ENCODE measurements around the gene NOSTRIN. TPM values are rescaled to one million over a fixed set of nuclear protein-coding genes. Genes with fewer than 3 reads are reported as not detected.
"Not testable (repeated sequence)": the region's sequence is repeated elsewhere in the genome, so short reads cannot be mapped to it uniquely, and the experiment has no call there.

NOSTRIN gene
- total and polyA plus RNA-seq, 7 donors: 3.7 to 8.1 (median 5.3) TPM

GRCh38 chr2:168854651-168855050 is 52.2 kb downstream of the NOSTRIN start:
- intact Hi-C loops (cut with DNase I): no loop called here
- no peak overlapping the region for H3K4me3 ChIP-seq
- no peak overlapping the region for H3K27ac ChIP-seq
- no peaks in the 10 kb centered on the region for H3K36me3 ChIP-seq (ENCODE audit: insufficient read depth in 1 of 2, low read depth in 1 of 2)
- ATAC-seq (no peak), DNase-seq (no peak)
- H3K27me3 ChIP-seq (ENCODE audit: insufficient read depth in 3 of 3, low read length in 2 of 3): no peaks in the 10 kb centered on the region
- peaks cover 4% of the 10 kb centered on the region for H3K4me1 ChIP-seq
- 96 to 99% (median 98%) methylated on average over 5 of the region's 5 CpGs for WGBS, 3 donors
- TF ChIP-seq, protein P1, sequence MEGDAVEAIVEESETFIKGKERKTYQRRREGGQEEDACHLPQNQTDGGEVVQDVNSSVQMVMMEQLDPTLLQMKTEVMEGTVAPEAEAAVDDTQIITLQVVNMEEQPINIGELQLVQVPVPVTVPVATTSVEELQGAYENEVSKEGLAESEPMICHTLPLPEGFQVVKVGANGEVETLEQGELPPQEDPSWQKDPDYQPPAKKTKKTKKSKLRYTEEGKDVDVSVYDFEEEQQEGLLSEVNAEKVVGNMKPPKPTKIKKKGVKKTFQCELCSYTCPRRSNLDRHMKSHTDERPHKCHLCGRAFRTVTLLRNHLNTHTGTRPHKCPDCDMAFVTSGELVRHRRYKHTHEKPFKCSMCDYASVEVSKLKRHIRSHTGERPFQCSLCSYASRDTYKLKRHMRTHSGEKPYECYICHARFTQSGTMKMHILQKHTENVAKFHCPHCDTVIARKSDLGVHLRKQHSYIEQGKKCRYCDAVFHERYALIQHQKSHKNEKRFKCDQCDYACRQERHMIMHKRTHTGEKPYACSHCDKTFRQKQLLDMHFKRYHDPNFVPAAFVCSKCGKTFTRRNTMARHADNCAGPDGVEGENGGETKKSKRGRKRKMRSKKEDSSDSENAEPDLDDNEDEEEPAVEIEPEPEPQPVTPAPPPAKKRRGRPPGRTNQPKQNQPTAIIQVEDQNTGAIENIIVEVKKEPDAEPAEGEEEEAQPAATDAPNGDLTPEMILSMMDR (IDR thresholded peaks at IDR 0.05): no peak
- H3K9me3 ChIP-seq: no peaks in the 10 kb centered on the region

- H3K27me3 ChIP-seq (ENCODE audit: insufficient read depth in 3 of 3, low read length in 2 of 3): no peaks in the 10 kb centered on the region
- intact Hi-C loops (cut with DNase I): no loop called here
- H3K9me3 ChIP-seq: no peaks in the 10 kb centered on the region
- 95 to 98% (median 96%) methylated on average over 3 of the region's 3 CpGs for WGBS, 3 donors
- H3K4me3 ChIP-seq: no peak overlapping the region
- TF ChIP-seq, protein P1 (IDR thresholded peaks at IDR 0.05): no peak
- peaks cover 4% of the 10 kb centered on the region for H3K4me1 ChIP-seq
- ATAC-seq (no peak), DNase-seq (no peak)
- H3K27ac ChIP-seq: no peak overlapping the region
- H3K36me3 ChIP-seq (ENCODE audit: insufficient read depth in 1 of 2, low read depth in 1 of 2): peaks cover 0 to under 1% of the 10 kb centered on the region in 2 donors
These were observed 53.2 kb downstream of the NOSTRIN start for GRCh38 chr2:168855601-168856000.

- ATAC-seq (no peak), DNase-seq (no peak)
- peaks cover 0 to 6% of the 10 kb centered on the region in 2 donors for H3K36me3 ChIP-seq (ENCODE audit: insufficient read depth in 1 of 2, low read depth in 1 of 2)
- TF ChIP-seq, protein P1 (IDR thresholded peaks at IDR 0.05): no peak
- 95 to 99% (median 98%) methylated on average over 2 of the region's 2 CpGs for WGBS, 3 donors
- H3K4me3 ChIP-seq: no peak overlapping the region
- no peak overlapping the region for H3K27ac ChIP-seq
- no peaks in the 10 kb centered on the region for H3K4me1 ChIP-seq
- no peaks in the 10 kb centered on the region for H3K9me3 ChIP-seq
- no peaks in the 10 kb centered on the region for H3K27me3 ChIP-seq (ENCODE audit: insufficient read depth in 3 of 3, low read length in 2 of 3)
- intact Hi-C loops (cut with DNase I): no loop called here
These were observed 55.7 kb downstream of the NOSTRIN start for GRCh38 chr2:168858146-168858545.

DNA sequence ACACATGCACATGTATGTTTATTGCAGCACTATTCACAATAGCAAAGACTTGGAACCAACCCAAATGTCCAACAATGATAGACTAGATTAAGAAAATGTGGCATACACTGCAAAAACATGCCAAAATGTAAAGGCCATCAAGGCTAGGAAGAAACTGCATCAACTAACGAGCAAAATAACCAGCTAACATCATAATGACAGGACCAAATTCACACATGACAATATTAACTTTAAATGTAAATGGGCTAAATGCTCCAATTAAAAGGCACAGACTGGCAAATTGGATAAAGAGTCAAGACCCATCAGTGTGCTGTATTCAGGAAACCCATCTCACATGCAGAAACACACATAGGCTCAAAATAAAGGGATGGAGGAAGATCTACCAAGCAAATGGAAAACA is 64.7 kb downstream of the NOSTRIN start:
- H3K9me3 ChIP-seq; H3K27me3 ChIP-seq (ENCODE audit: insufficient read depth in 3 of 3, low read length in 2 of 3); H3K4me3 ChIP-seq; H3K36me3 ChIP-seq (ENCODE audit: insufficient read depth in 1 of 2, low read depth in 1 of 2); ATAC-seq; H3K27ac ChIP-seq; H3K4me1 ChIP-seq; intact Hi-C loops (cut with DNase I); DNase-seq: not testable (repeated sequence)
- 90 to 96% (median 94%) methylated on average over 1 of the region's 1 CpG for WGBS, 3 donors

DNA sequence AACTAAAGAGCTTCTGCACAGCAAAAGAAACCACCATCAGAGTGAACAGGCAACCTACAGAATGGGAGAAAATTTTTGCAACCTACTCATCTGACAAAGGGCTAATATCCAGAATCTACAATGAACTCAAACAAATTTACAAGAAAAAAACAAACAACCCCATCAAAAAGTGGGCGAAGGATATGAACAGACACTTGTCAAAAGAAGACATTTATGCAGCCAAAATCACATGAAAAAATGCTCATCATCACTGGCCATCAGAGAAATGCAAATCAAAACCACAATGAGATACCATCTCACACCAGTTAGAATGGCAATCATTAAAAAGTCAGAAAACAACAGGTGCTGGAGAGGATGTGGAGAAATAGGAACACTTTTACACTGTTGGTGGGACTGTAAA is 67.9 kb downstream of the NOSTRIN start:
- 100% methylated on average over 1 of the region's 1 CpG for WGBS, 3 donors
- H3K4me1 ChIP-seq: not testable (repeated sequence)

DNA sequence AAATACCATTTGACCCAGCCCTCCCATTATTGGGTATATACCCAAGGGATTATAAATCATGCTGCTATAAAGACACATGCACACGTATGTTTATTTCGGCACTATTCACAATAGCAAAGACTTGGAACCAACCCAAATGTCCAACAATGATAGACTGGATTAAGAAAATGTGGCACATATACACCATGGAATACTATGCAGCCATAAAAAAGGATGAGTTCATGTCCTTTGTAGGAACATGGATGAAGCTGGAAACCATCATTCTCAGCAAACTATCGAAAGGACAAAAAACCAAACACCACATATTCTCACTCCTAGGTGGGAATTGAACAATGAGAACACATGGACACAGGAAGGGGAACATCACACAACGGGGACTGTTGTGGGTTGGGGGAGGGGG is 68.4 kb downstream of the NOSTRIN start:
- H3K36me3 ChIP-seq (ENCODE audit: insufficient read depth in 1 of 2, low read depth in 1 of 2); H3K4me3 ChIP-seq; DNase-seq; H3K27ac ChIP-seq; H3K4me1 ChIP-seq; H3K9me3 ChIP-seq; ATAC-seq; H3K27me3 ChIP-seq (ENCODE audit: insufficient read depth in 3 of 3, low read length in 2 of 3); intact Hi-C loops (cut with DNase I): not testable (repeated sequence)
- 97 to 100% (median 97%) methylated on average over 4 of the region's 4 CpGs for WGBS, 3 donors

More for the DNA sequence above, 67.9 kb downstream of the NOSTRIN start:
- H3K27me3 ChIP-seq (ENCODE audit: insufficient read depth in 3 of 3, low read length in 2 of 3); ATAC-seq; H3K27ac ChIP-seq; intact Hi-C loops (cut with DNase I); H3K9me3 ChIP-seq; H3K36me3 ChIP-seq (ENCODE audit: insufficient read depth in 1 of 2, low read depth in 1 of 2); H3K4me3 ChIP-seq; DNase-seq: not testable (repeated sequence)
